SK-N-MC (cell line): ENCODE data around the gene MINK1.

Experiments
- EZH2 ChIP-seq: fragments of 200-600 bp; sonication (generic); IDR thresholded peaks from one replicate; pipeline ENCODE4 v1.6.1; 2017; ENCODE audit warnings: antibody characterized with exemption
- POLR2AphosphoS5 ChIP-seq: IDR thresholded peaks from 2 replicates; pipeline ENCODE4 v1.6.1; 2012; ENCODE audit warnings: mild to moderate bottlenecking, low read depth, low read length, borderline replicate concordance

DNA sequence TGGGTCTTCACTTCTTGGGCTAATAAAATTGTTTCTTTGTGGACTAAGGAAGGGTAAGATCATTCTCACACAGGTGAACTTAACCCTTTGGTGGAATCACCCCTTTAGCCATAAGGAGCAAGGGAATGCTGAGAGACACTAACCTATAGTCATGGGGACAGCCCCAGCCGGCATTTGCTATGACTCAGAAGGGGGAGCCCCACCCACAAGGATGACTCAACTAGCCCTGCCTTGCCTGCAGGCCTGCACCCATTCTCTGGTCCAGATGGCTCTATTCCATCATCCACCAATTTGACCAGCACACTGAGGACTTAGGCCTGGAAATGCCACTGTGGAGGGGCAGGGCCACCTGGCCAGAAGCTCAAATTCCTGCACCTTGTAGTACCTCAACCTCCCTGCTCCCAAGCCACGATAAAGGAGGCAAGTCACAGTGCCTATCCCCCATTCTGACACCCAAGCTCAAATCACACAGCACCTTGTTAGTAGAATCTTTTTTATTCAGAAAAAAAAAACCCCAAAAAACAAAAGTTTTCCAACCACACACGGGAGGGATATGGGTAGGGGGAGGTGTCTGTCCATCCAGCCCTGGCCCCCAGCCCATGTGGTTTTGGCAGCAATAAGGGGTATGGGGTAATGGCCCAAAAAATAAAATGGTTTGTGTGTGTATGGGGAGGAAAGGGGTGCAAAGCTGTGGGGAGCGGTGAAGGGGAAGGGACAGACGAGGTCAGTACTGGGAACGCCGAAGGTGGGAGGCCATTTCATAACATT is 112.2 kb downstream of the MINK1 start:
- no peak for TF ChIP-seq POLR2AphosphoS5
- no peak for TF ChIP-seq EZH2
